K562 (cell line): Measurements from ENCODE around the gene PPM1F. TPM values are rescaled to one million over a fixed set of nuclear protein-coding genes. Genes with fewer than 3 reads are reported as not detected.

ENCODE experiments used
- CHD1 ChIP-seq: fragments of 200-600 bp; sonication (generic); IDR thresholded peaks from one replicate; pipeline ENCODE4 v1.6.1; 2012; ENCODE audit warnings: mild to moderate bottlenecking, moderate library complexity, low read length, inconsistent platforms
- DMBX1 ChIP-seq: fragments of 250-450 bp; sonication (Bioruptor Pico); IDR thresholded peaks from 2 replicates; pipeline ENCODE4 v1.8.0; 2022; ENCODE audit warnings: inconsistent platforms, mild to moderate bottlenecking, moderate library complexity, borderline replicate concordance
- EGR1 ChIP-seq: fragments of 450-650 bp; conservative IDR thresholded peaks from 2 replicates; pipeline ENCODE4 v1.6.1; 2017; ENCODE audit warnings: mild to moderate bottlenecking
- EWSR1 ChIP-seq: fragments of 450-650 bp; IDR thresholded peaks from 2 replicates; pipeline ENCODE4 v1.6.1; 2018; ENCODE audit warnings: borderline replicate concordance, mild to moderate bottlenecking, low read depth, moderate library complexity; ENCODE audit not compliant: partially characterized antibody
- MLX ChIP-seq, 2 experiments: fragments of 450-650 bp in 1 of 2; sonication (generic) in 1 of 2; formaldehyde crosslinking; conservative IDR thresholded peaks; 2 replicates each; pipeline versions ENCODE4 v1.4.0 to v1.8.1; 2020 to 2022; ENCODE audit warnings: mild to moderate bottlenecking in 1 of 2, missing genetic modification reagents in 1 of 2
- RCOR1 ChIP-seq, 2 experiments: IDR thresholded peaks; 2 replicates each; pipeline ENCODE4 v1.6.1; 2012; ENCODE audit warnings: low read depth in 2 of 2, low read length in 2 of 2, borderline replicate concordance in 1 of 2, improper control_type of control experiment in 1 of 2
- RFX5 ChIP-seq: IDR thresholded peaks from 2 replicates; pipeline ENCODE4 v1.6.1; 2011; ENCODE audit warnings: low read depth, mild to moderate bottlenecking, improper control_type of control experiment, low read length
- RREB1 ChIP-seq: fragments of 250-450 bp; sonication (Bioruptor Pico); IDR thresholded peaks from 2 replicates; pipeline ENCODE4 v1.4.0; 2020
- SIN3B ChIP-seq: fragments of 450-650 bp; IDR thresholded peaks from 2 replicates; pipeline ENCODE4 v1.6.1; 2017; ENCODE audit warnings: low read depth, mild to moderate bottlenecking, moderate library complexity
- ZBTB7A ChIP-seq: IDR thresholded peaks from 2 replicates; pipeline ENCODE4 v1.6.1; 2011; ENCODE audit warnings: low read depth, mild to moderate bottlenecking, low read length, moderate library complexity, borderline replicate concordance; ENCODE audit not compliant: control insufficient read depth
- ZKSCAN1 ChIP-seq: fragments of 150-350 bp; IDR thresholded peaks from 2 replicates; pipeline ENCODE4 v1.6.1; 2016; ENCODE audit warnings: low read depth, low read length
- ZNF408 ChIP-seq: fragments of 250-450 bp; sonication (Bioruptor Pico); IDR thresholded peaks from 2 replicates; pipeline ENCODE4 v1.4.0; 2020; ENCODE audit warnings: low read depth, mild to moderate bottlenecking, moderate library complexity
- ZNF436 ChIP-seq: fragments of 250-450, 450-650 bp; sonication (Bioruptor Pico); formaldehyde crosslinking; IDR thresholded peaks from 2 replicates; pipeline ENCODE4 v1.7.0; 2020; ENCODE audit warnings: mild to moderate bottlenecking
- ZNF583 ChIP-seq: fragments of 250-450 bp; sonication (Bioruptor Pico); IDR thresholded peaks from 2 replicates; pipeline ENCODE4 v1.4.0; 2020
- ZNF695 ChIP-seq: fragments of 450-650 bp; formaldehyde crosslinking; IDR thresholded peaks from 2 replicates; pipeline ENCODE4 v1.4.0; 2020; ENCODE audit warnings: mild to moderate bottlenecking, moderate library complexity
- polyA plus RNA-seq, 8 experiments: library from polyadenylated mRNA; depleted of rRNA in 4 of 8; stranded (reverse) in 5 of 8; unstranded in 3 of 8; fragments of >200 nt; fragmentation: Nextera tagmentation in 2 of 8; fragmentation: Illumina TruSeq in 1 of 8; extraction: Ambion mirVana in 2 of 8; extraction: Trizol in 1 of 8; gene quantifications; 2 replicates each; pipeline versions ENCODE4 v1.2.1 to v1.2.3, GENCODE V29; 2011 to 2014; ENCODE audit warnings: inconsistent platforms in 1 of 8, missing spikeins in 1 of 8
- total RNA-seq, 7 experiments: library from RNA; depleted of rRNA in 6 of 7; stranded (reverse); fragments of >200 nt in 6 of 7; fragmentation: Illumina TruSeq in 2 of 7; extraction: Trizol in 2 of 7; gene quantifications; 2 replicates each; pipeline versions ENCODE4 v1.2.1 to v1.2.3, GENCODE V29; 2011 to 2021; ENCODE audit warnings: low replicate concordance in 1 of 7
- TF ChIP-seq, protein P1 (sequence below), 2 experiments: fragments of 150-350 bp in 1 of 2; IDR thresholded peaks; 2 replicates each; pipeline ENCODE4 v1.6.1; 2012 to 2016; ENCODE audit warnings: low read depth in 2 of 2, low read length in 2 of 2, mild to moderate bottlenecking in 1 of 2, moderate library complexity in 1 of 2

PPM1F gene
- total and polyA plus RNA-seq, 9 of the 15 experiments (the other 6 are each of a cell fraction or from before 2014, with no cell fraction given), result 2.1 to 159 (median 64.0) TPM

DNA sequence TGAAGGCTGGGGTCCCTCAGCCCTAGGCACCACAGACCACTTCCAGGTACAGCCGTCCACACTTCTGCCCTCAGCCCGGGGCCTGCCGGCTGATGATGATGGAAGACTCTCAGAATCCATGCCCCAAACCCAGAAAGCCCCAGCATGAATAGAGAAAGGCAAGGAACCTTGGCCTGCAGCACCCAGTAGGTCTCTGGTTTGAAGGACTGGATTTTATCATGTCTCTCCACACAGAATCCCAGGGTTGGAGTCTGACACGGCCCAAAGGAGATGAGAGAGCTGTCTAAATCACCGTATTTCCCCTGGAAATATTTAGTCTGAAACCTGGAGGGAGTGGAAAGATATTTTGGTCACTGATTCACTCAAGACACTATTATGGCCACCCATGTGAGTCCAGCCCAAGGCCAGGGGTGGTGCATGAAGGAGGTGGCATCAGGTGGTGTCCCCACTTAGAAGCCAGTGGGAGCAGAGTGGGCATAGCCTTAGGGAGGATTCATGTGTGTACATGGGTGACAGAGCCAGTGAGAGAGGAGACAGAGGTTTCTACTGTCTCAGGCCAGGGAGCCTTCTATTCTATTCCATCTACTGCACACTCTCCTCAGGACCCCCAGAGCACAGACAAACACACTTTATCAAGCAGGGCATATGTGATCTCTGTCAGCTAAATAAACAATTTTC, 15.9 kb upstream of the PPM1F start (continued):
- TF ChIP-seq, protein P1, sequence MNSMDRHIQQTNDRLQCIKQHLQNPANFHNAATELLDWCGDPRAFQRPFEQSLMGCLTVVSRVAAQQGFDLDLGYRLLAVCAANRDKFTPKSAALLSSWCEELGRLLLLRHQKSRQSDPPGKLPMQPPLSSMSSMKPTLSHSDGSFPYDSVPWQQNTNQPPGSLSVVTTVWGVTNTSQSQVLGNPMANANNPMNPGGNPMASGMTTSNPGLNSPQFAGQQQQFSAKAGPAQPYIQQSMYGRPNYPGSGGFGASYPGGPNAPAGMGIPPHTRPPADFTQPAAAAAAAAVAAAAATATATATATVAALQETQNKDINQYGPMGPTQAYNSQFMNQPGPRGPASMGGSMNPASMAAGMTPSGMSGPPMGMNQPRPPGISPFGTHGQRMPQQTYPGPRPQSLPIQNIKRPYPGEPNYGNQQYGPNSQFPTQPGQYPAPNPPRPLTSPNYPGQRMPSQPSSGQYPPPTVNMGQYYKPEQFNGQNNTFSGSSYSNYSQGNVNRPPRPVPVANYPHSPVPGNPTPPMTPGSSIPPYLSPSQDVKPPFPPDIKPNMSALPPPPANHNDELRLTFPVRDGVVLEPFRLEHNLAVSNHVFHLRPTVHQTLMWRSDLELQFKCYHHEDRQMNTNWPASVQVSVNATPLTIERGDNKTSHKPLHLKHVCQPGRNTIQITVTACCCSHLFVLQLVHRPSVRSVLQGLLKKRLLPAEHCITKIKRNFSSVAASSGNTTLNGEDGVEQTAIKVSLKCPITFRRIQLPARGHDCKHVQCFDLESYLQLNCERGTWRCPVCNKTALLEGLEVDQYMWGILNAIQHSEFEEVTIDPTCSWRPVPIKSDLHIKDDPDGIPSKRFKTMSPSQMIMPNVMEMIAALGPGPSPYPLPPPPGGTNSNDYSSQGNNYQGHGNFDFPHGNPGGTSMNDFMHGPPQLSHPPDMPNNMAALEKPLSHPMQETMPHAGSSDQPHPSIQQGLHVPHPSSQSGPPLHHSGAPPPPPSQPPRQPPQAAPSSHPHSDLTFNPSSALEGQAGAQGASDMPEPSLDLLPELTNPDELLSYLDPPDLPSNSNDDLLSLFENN (IDR thresholded peaks at IDR 0.05; ENCODE audit: low read depth in 2 of 2, low read length in 2 of 2), result peak in 1 of 2 experiments; percentile 19; a peak in 1 of 4 replicates
- TF ChIP-seq EGR1 (0 out of 2 replicates have a peak, but pooled peaks have one; percentile 0), ZNF695 (CRISPR knock-in tag) (0 out of 2 replicates have a peak, but pooled peaks have one; percentile 31), ZKSCAN1 (peak; percentile 93), RCOR1 (IDR thresholded peaks at IDR 0.05; ENCODE audit: borderline replicate concordance in 1 of 2, low read depth in 2 of 2, low read length in 2 of 2) (0 out of 4 replicates have a peak, but pooled peaks of 1 of the 2 experiments have one; percentile 16), ZNF436 (CRISPR knock-in tag) (peak; percentile 13; the same call in 1 of the 2 replicates), EWSR1 (no peak), RFX5 (0 out of 2 replicates have a peak, but pooled peaks have one; percentile 21), DMBX1 (CRISPR knock-in tag) (no peak), MLX (CRISPR knock-in tag; conservative IDR thresholded peaks at IDR 0.05) (0 out of 4 replicates have a peak, but pooled peaks of 1 of the 2 experiments have one; percentile 1), ZNF583 (0 out of 2 replicates have a peak, but pooled peaks have one; percentile 34), CHD1 (peak; percentile 49), RREB1 (CRISPR knock-in tag) (peak; percentile 3; the same call in 1 of the 2 replicates), ZBTB7A (0 out of 2 replicates have a peak, but pooled peaks have one; percentile 33), SIN3B (0 out of 2 replicates have a peak, but pooled peaks have one; percentile 7), ZNF408 (no peak)
